ENCODE data around the gene SKAP1. TPM values are rescaled to one million over a fixed set of nuclear protein-coding genes. Genes with fewer than 3 reads are reported as not detected.

SKAP1 gene
- total and polyA plus RNA-seq, 11 donors: 0.25 to 5.3 (median 0.38) TPM; not detected in 6

GRCh38 chr17:48162306-48162934 lies 267.6 kb downstream of the SKAP1 start:
- intact Hi-C loops (cut with DNase I): loop anchor here in 2 of 10 donors (10.0 kb wide), 2 partner anchors 452 to 462 kb away; partner anchors contain the start of genes HOXB7 (in 1 of the 2), HOXB8 (in 1 of the 2) and HOXB9 (in 1 of the 2)
- Histone ChIP-seq H3K27me3 (peaks cover 0 to 34% (median 0%) of the 10 kb centered on the region in 9 donors), H3K9me3 (no peaks in the 10 kb centered on the region), H3K27ac (no peak overlapping the region), H3K4me3 (no peak overlapping the region), H3K4me1 (peaks cover 0 to 8% (median 0%) of the 10 kb centered on the region in 12 donors), H3K36me3 (no peaks in the 10 kb centered on the region)
- ATAC-seq: no peak
- TF ChIP-seq POLR2A (IDR thresholded peaks at IDR 0.05): no peak
- TF ChIP-seq, protein P1, sequence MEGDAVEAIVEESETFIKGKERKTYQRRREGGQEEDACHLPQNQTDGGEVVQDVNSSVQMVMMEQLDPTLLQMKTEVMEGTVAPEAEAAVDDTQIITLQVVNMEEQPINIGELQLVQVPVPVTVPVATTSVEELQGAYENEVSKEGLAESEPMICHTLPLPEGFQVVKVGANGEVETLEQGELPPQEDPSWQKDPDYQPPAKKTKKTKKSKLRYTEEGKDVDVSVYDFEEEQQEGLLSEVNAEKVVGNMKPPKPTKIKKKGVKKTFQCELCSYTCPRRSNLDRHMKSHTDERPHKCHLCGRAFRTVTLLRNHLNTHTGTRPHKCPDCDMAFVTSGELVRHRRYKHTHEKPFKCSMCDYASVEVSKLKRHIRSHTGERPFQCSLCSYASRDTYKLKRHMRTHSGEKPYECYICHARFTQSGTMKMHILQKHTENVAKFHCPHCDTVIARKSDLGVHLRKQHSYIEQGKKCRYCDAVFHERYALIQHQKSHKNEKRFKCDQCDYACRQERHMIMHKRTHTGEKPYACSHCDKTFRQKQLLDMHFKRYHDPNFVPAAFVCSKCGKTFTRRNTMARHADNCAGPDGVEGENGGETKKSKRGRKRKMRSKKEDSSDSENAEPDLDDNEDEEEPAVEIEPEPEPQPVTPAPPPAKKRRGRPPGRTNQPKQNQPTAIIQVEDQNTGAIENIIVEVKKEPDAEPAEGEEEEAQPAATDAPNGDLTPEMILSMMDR (IDR thresholded peaks at IDR 0.05): no peak
- DNase-seq: no peak
- 91 to 94% (median 93%) methylated on average over 5 of the region's 5 CpGs for WGBS, 4 donors

GRCh38 chr17:48161127-48161905 lies 268.7 kb downstream of the SKAP1 start:
- no peak for DNase-seq
- peaks cover 0 to 8% (median 0%) of the 10 kb centered on the region in 12 donors for H3K4me1 ChIP-seq
- no peak overlapping the region for H3K4me3 ChIP-seq
- H3K27me3 ChIP-seq: peaks cover 0 to 23% (median 0%) of the 10 kb centered on the region in 9 donors
- ATAC-seq: no peak
- no peak overlapping the region for H3K27ac ChIP-seq
- H3K9me3 ChIP-seq: no peaks in the 10 kb centered on the region
- intact Hi-C loops (cut with DNase I): loop anchor here in 2 of 10 donors (10.0 kb wide), 2 partner anchors 453 to 463 kb away; partner anchors contain the start of genes HOXB7 (in 1 of the 2), HOXB8 (in 1 of the 2) and HOXB9 (in 1 of the 2)
- 91 to 96% (median 92%) methylated on average over 4 of the region's 4 CpGs for WGBS, 4 donors
- TF ChIP-seq, protein P1 (IDR thresholded peaks at IDR 0.05): no peak
- no peak for TF ChIP-seq POLR2A (IDR thresholded peaks at IDR 0.05)
- no peaks in the 10 kb centered on the region for H3K36me3 ChIP-seq

DNA sequence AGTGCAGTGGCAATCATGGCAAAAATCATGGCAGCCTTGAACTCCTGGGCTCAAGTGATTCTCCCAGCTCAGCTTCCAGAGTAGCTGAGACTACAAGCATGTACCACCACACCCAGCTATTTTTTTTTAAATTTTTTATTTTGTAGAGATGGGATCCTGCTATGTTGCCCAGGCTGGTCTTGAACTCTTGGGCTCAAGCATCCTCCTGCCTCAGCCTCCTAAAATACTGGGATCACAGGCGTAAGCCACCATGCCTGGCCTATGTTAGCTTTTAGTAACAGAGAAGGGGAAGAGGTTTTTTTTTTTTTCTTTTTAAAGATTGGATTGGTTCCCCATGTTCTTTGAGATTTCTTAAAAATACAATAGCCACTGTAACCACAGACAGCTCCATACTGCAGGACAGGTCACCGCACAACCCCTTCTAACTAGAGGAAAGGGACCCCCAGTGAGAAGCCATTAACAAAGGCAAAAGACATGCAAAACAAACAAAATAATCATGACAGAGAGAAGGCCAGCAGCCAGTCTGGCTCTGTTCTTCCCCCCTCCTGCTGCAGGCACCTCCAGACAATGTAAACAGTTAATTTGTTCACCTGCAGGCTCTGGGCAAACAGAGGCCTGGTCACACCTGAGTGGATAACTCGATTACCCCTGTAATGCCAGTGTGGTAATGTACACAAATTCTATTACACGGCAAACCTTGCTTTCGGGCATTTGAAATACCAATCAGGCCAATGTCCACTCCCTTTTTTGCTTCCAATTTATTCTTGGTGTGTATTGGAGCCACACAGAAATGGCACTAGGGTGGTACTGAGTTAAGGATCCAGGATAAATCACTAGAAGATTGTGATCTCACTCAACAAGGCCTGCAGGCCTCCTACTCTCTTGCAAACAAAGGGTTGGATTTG lies 269.6 kb downstream of the SKAP1 start:
- no peaks in the 10 kb centered on the region for H3K36me3 ChIP-seq
- no peak overlapping the region for H3K27ac ChIP-seq
- intact Hi-C loops (cut with DNase I): loop anchor here in 2 of 10 donors (10.0 kb wide), 2 partner anchors 454 to 464 kb away; partner anchors contain the start of genes HOXB7 (in 1 of the 2), HOXB8 (in 1 of the 2) and HOXB9 (in 1 of the 2)
- peaks cover 0 to 8% (median 0%) of the 10 kb centered on the region in 12 donors for H3K4me1 ChIP-seq
- H3K27me3 ChIP-seq: peaks cover 0 to 23% (median 0%) of the 10 kb centered on the region in 9 donors
- no peak for DNase-seq
- no peak overlapping the region for H3K4me3 ChIP-seq
- TF ChIP-seq POLR2A (IDR thresholded peaks at IDR 0.05): no peak
- TF ChIP-seq, protein P1 (IDR thresholded peaks at IDR 0.05): no peak
- no peaks in the 10 kb centered on the region for H3K9me3 ChIP-seq
- WGBS, 4 donors: 80 to 86% (median 83%) methylated on average over 5 of the region's 5 CpGs
- no peak for ATAC-seq

Measured in heart left ventricle (tissue), 16 donors.